Smooth muscle cell of the brain vasculature (primary cell): ENCODE results near the gene ETNPPL.

Experiments used
- DNase-seq: peaks from one replicate; pipeline ENCODE4 v3.0.0-alpha.2; 2012; ENCODE audit warnings: low read depth, low spot score

The ETNPPL gene

DNA sequence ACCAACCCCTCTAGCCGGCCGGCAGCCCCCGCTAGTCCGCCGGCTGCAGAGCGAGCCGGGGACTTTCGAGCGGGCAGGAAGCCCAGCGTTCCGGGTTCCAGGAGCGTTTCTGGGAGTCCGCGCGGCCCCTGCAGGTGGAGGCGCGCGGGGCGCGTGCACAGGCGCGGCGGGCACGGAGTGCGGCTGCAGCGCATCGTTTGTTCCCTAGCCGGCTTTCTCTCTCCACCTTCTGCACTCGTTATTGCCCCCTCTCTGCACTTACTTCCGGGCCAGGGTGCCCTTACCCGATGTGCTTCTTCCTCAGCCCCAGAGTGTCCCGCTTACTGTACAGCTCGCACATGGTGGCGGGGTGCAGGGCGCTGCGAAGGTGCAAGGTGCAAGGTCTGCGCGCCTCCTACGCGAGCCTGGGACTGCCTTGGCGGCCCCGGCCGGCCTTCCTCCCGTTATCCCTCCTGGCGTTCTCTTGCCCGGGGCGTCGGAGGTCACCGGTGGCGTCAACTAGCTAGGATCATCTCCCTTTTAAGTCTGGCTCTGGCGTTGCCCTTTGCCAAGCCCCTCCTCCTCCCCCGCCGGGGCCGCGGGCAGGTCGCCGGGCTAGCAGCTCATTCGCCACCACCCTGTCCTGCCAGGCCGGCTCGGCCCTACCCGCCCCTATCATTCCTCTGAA lies at the start of gene ETNPPL:
Gene ETNPPL (minus strand): TSS at position 495 of the 667 bp plus-strand sequence. CDS start 155 bp downstream, at position 340.
- DNase-seq: no peak

GRCh38 chr4:108811486-108811885 lies 48.6 kb upstream of the ETNPPL start:
- no peak for DNase-seq

DNA sequence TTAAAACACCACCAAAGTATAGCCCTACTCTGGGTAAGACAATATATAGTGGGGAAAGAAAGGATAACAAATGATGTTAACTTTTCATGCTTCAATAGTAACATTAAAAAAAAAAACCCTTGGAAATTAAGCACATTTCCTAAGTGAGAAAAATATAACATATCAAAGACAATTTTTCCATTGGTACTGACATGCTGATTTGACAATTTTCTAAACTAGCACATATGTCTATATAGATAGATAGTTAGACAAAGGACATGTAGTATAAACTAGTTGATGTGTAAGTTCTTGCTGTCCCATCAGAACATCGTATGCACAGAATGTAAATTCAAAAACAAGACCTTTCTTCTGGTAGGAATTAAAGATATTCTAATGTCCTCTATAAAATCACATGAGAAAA lies 47.2 kb upstream of the ETNPPL start:
- no peak for DNase-seq

- DNase-seq: no peak
These were observed 41.9 kb upstream of the ETNPPL start for GRCh38 chr4:108804648-108805273.

DNA sequence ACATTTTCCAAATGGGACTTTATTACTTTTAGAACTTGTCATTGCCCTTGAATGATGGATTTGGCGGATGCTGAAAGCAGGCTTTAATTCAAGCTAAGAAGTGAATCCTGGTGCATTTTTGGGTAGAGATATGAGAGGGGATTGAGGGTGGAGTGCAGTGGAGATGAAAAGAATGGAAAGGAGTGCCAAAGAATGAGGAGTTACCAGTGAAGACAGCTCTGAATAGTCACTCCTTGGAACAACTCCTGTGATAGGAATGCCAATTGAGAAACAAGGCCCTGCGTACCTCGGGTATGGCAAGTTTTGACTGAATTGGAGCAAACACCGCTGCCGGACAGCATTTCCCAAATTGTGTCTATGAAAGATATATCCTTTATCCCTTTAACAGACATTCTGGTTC lies 36.5 kb upstream of the ETNPPL start:
- DNase-seq: no peak

DNA sequence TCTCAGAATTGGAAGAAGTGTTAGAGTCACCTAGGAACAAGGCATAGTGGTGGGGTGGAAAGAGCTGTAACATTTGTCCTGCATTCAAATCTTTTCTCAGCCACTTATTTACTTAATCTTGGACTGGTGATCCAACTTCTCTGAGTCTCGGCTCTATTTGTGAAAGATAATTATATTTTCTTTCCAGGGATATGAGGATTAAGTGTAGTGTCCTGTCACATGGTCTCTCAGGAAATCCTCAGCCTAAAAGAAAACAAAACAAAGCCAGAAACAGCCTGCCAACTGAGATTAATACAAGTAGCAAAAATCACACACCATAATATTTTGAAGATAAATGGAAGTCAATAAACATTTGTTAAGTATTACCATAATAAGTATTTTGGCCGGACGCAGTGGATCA lies 33.3 kb upstream of the ETNPPL start:
- DNase-seq: no peak

DNA sequence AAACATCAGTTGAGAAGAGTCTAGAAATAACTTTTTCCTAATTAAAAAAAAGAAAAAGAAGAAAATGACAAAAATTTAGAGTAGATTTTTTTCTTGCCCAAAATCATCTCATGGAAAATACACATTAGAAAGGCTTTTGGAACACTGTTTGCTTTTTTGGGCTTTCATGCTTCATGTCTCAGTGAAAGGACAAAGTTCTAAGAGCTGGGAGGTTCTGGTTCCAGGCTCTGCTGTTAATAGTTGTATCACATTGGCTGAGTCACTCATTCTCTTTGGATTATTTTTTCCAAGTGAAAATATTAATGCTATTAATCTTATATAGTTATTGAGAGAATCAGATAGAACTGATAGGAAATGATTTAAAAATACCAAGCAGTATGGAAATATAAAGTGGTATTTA lies 32.9 kb upstream of the ETNPPL start:
- DNase-seq: no peak

GRCh38 chr4:108794136-108794535 lies 31.3 kb upstream of the ETNPPL start:
- no peak for DNase-seq

DNA sequence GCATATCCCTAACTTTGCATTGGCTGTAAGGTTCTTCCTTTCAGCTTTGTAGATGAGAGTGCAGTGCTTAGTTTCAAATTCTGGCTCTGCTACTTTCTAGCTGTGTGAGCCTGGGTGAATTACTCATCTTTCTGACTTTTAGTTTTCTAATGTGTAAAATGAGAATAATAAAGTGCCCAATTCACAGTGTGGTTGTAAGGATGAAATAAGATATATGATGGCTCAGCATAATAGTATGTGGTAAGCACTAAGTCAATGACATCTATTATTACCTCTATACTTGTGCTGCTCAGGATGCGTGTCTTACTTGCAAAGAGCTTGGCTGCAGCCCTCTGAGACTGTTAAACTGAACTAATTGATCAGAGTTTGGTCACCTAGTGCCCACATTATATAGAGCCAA lies 30.6 kb upstream of the ETNPPL start:
- DNase-seq: no peak

- DNase-seq: no peak
These were observed 25.9 kb upstream of the ETNPPL start for GRCh38 chr4:108788731-108789130.

- no peak for DNase-seq
These were observed 24.9 kb upstream of the ETNPPL start for GRCh38 chr4:108787724-108788123.

GRCh38 chr4:108787106-108787505 lies 24.3 kb upstream of the ETNPPL start:
- DNase-seq: no peak

DNA sequence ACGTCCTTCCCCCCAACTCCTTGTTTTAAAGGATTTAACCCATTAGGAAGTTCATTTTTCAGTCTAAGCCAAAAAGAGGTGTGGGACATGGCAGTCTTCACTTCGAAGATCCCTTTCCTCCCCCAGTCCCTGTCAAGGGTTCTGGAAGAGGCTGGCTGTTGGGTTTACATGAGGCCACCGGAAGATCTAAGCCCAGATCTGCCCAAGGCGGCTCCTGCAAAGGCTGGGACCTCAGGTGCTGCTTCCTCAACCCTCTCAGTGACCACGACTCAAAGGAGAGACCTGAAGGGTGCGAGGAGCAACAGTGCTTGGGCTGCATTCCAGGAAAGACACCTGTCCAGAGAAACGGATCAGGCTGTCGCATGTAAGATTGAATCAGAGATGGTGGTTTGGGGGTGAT lies 23.5 kb upstream of the ETNPPL start:
- no peak for DNase-seq

DNA sequence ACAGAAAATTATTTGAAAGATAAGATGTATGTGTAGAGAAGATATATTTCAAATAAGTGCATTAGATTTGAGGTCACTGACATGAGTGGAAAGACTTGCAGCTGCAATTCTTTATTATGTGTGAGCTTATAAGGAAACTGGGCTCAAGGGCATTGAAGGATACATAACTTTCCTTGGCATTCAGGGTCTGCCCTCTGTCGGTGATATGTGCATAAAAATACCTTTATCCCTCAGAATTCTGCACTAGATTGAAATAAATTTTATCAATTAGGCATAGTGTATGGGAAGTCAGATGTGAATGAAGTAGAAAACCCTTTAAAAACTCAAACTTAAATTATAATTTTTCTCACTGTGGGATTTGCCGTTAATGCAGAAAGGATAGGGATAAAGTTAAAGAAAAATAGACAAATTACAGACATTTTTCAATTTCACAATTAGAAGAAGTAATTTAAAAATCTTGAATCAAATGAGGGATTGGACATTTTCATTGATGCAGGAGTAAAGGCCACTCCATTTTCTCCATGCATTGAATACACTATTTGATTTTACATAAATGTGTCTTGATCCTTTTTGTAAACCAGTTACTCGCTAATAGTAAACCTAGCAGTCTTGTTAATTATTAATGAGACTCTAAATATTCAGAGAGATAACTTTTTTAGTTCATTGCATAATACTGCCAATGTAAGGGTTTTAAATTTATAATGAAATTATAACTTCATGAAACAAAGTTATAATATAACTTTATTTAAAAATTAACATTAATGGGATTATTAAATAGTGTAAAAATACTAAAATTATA lies 21.0 kb upstream of the ETNPPL start:
- no peak for DNase-seq

GRCh38 chr4:108779958-108780357 lies 17.1 kb upstream of the ETNPPL start:
- no peak for DNase-seq

DNA sequence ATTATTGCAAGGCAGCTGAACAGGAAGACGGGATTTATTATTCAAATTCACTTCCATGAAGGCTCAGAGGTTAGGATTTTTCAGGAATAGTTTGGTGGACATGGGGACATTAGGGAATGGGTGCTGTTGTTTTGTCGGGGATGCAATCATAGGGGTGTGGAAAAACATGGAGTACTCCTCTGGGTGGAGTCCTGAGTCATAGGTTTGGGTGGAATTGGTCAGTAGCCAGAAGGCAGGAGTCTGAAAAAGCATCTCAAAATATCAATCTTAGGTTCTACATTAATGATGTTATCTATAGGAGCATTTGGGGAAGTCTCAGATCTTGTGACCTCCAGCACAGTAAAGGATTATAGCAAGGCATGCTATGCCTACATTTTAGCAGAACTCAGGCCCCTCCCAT lies 14.5 kb upstream of the ETNPPL start:
- DNase-seq: no peak

DNA sequence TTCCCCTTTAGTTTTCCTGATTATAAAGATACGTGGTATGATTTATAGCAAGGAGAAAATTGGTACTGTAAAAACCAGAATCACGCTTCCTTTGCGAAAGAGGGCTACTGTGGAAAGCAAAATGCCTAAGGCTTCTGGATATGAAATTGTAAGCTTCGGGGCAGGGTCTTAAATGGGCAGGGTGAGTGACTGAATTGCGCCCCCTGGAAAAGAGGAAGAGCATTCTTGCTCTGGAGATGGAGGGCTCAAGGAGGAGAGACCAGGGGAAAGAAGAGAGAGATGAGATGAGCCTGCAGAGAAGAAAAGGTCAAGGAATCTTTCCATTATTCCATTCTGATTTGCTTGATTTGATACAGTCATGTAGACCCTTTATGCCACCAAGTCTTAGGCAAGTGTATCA lies 13.1 kb upstream of the ETNPPL start:
- DNase-seq: no peak

GRCh38 chr4:108774809-108775530 lies 12.1 kb upstream of the ETNPPL start:
- no peak for DNase-seq

DNA sequence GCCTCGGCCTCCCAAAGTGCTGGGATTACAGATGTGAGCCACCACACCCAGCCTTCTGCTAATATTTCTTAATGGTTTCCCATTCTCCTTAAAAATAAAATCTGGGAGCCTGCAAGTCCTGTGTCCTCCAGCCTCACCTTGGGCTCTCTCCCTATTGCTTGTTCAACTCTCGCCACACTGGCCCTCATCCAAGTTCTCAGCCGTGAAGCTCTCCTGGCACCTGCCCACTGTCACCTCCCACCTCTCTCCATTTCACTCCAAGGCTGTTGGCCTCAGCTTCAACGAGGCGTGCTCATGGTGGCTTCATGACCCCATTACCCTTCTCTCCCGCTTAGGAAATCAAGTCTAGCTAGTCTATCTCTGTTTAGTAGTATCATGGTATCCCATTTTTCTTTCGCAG lies 9.5 kb upstream of the ETNPPL start:
- DNase-seq: no peak

- DNase-seq: no peak
These were observed 3.2 kb upstream of the ETNPPL start for GRCh38 chr4:108766058-108766457.

- no peak for DNase-seq
These were observed 1.1 kb upstream of the ETNPPL start for GRCh38 chr4:108763986-108764385.

- DNase-seq: no peak
These were observed 357 bp upstream of the ETNPPL start for GRCh38 chr4:108763226-108763593.
